Kidney (tissue), 14 donors: ENCODE data around the gene DDX21. TPM values are rescaled to one million over a fixed set of nuclear protein-coding genes. Genes with fewer than 3 reads are reported as not detected.
A peak's percentile ranks its signal among the peaks of the same experiment; 100 is the strongest.
"Not testable (repeated sequence)": the region's sequence is repeated elsewhere in the genome, so short reads cannot be mapped to it uniquely, and the experiment has no call there.

ENCODE experiments used
- DNase-seq, 5 donors: peaks; one replicate each; pipeline ENCODE4 v3.0.0-alpha.2; 2013 to 2020
- FAIRE-seq: peaks from 2 replicates; lab custom pipeline; 2012; peaks lifted over from hg19 to GRCh38; lab: Jason Lieb, UNC
- H3K27ac ChIP-seq, 2 donors: one replicate each; pipeline ENCODE4 v1.7.0; 2013; ENCODE audit warnings: low read depth in 2 of 2, low read length in 2 of 2, inconsistent platforms in 1 of 2
- H3K27me3 ChIP-seq: one replicate; pipeline ENCODE4 v1.7.1; 2013; ENCODE audit warnings: low read length, inconsistent platforms; ENCODE audit not compliant: control insufficient read depth, insufficient read depth
- H3K36me3 ChIP-seq, 3 donors: one replicate each; pipeline versions ENCODE4 v1.7.0 to v1.7.1; 2013; ENCODE audit warnings: low read length in 3 of 3, control low read depth in 1 of 3, inconsistent platforms in 1 of 3; ENCODE audit not compliant: insufficient read depth in 3 of 3, control insufficient read depth in 2 of 3
- H3K4me1 ChIP-seq, 3 donors: one replicate each; pipeline versions ENCODE4 v1.7.0 to v1.7.1; 2013; ENCODE audit warnings: low read length in 3 of 3, inconsistent platforms in 1 of 3, low read depth in 1 of 3; ENCODE audit not compliant: control insufficient read depth in 2 of 3, insufficient read depth in 2 of 3
- H3K4me3 ChIP-seq, 3 donors: one replicate each; pipeline versions ENCODE4 v1.7.0 to v1.8.1; 2013; ENCODE audit warnings: low read length in 3 of 3, control low read depth in 1 of 3, inconsistent platforms in 1 of 3
- H3K9ac ChIP-seq, 3 donors: one replicate each; pipeline versions ENCODE4 v1.7.0 to v1.7.1; 2013; ENCODE audit warnings: low read length in 3 of 3, control low read depth in 1 of 3, inconsistent platforms in 1 of 3
- H3K9me3 ChIP-seq, 3 donors: one replicate each; pipeline versions ENCODE4 v1.7.0 to v1.7.1; 2013; ENCODE audit warnings: low read length in 3 of 3, control low read depth in 1 of 3, inconsistent platforms in 1 of 3; ENCODE audit not compliant: control insufficient read depth in 2 of 3, insufficient read depth in 1 of 3
- CTCF ChIP-seq: IDR thresholded peaks from 3 replicates; pipeline ENCODE4 v1.5.1; 2012; ENCODE audit warnings: mild to moderate bottlenecking, moderate library complexity, borderline replicate concordance; ENCODE audit not compliant: insufficient read depth; ENCODE audit errors: extremely low read depth
- intact Hi-C: fragments of 100-400 bp; cut with DNase I; formaldehyde crosslinking; loops from one replicate; pipeline ENCODE4 v1.11.1; 2022
- polyA plus RNA-seq: library from polyadenylated mRNA; stranded (reverse); fragments of 350-450 nt; fragmentation: Illumina TruSeq; extraction: RNeasy Lipid Tissue Mini Kit (QIAGEN cat#74804); gene quantifications from one replicate; pipeline ENCODE4 v1.2.3, GENCODE V29; 2014; ENCODE audit warnings: low read depth, low replicate concordance; ENCODE audit not compliant: insufficient read depth
- total RNA-seq: library from RNA; stranded (reverse); fragmentation: NEBNext Ultra II Directional; extraction: Animal tissue kit (Norgen Biotek cat#: 25700); gene quantifications from one replicate; pipeline ENCODE4 v1.2.1, GENCODE V29; 2021
- donor health status: control.
- donor health status: control.
- donor health status: control.
- donor health status: control.
- donor health status: control.
- donor health status: DM: yes; HTN: yes; CAD: no.
- donor health status: Normal renal cell carcinoma (clear cell type).

Gene DDX21
- total and polyA plus RNA-seq, 2 donors from 2014 or later, result 8.9 to 49.4 TPM

DNA sequence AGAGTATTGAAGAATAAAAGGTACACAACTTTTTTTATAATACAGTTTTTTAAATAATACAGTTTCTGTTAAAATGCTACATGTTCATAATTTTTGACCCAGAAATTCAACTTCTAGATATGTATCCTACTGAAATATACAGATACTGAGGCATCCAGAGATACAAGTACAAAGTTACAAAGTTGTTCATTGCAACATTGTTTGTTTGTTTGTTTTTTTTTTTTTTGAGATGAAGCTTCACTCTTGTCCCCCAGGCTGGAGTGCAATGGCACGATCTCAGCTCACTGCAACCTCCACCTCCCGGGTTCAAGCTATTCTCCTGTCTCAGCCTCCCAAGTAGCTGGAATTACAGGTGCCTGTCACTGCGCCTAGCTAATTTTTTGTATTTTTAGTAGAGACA, 23.1 kb upstream of the DDX21 start:
- FAIRE-seq, H3K4me1 ChIP-seq, DNase-seq, H3K9me3 ChIP-seq, H3K27me3 ChIP-seq, intact Hi-C loops, H3K27ac ChIP-seq, H3K4me3 ChIP-seq, H3K9ac ChIP-seq: not testable (repeated sequence)
- peaks cover 3 to 12% (median 12%) of the 10 kb centered on the region in 3 donors for H3K36me3 ChIP-seq

- peaks cover 3 to 12% (median 12%) of the 10 kb centered on the region in 3 donors for H3K36me3 ChIP-seq
- FAIRE-seq (no peak), DNase-seq (no peak)
- no peaks in the 10 kb centered on the region for H3K9me3 ChIP-seq
- H3K27me3 ChIP-seq, result no peaks in the 10 kb centered on the region
- no peak overlapping the region for H3K27ac ChIP-seq
- no peak for TF ChIP-seq CTCF
- H3K4me1 ChIP-seq, result no peaks in the 10 kb centered on the region
- no peak overlapping the region for H3K4me3 ChIP-seq
- intact Hi-C loops, result no loop called here
- no peak overlapping the region for H3K9ac ChIP-seq
These were observed 21.0 kb upstream of the DDX21 start for GRCh38 chr10:68934994-68935393.

GRCh38 chr10:68938117-68938516, 17.9 kb upstream of the DDX21 start:
- Histone ChIP-seq H3K4me3 (no peak overlapping the region), H3K4me1 (no peaks in the 10 kb centered on the region), H3K27me3 (no peaks in the 10 kb centered on the region), H3K27ac (no peak overlapping the region), H3K36me3 (peaks cover 0 to 6% (median 4%) of the 10 kb centered on the region in 3 donors), H3K9me3 (no peaks in the 10 kb centered on the region), H3K9ac (no peak overlapping the region)
- FAIRE-seq (no peak), DNase-seq (peak in 3 of 5 donors; percentile 29 to 58 (median 46))
- TF ChIP-seq CTCF, result no peak
- intact Hi-C loops, result no loop called here

DNA sequence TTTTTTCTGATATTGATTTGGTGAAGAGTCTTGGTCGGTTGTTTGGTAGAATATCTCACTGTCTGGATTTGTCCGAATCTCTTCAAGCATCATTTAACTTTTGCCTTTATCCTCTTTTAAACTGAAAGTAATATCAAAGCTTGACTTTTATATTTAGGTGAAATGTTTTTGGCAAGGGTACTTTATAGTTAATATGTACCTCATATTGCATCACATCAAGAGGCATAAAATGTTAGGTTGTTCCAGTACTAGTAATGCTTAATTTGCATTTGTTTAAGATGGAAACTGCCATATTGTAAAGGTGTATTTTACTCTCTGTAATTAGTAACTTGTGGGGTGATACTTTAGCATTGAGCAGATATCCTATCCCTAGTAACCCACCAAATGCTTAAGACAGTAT, 17.1 kb upstream of the DDX21 start:
- no peaks in the 10 kb centered on the region for H3K4me1 ChIP-seq
- no peaks in the 10 kb centered on the region for H3K9me3 ChIP-seq
- no peak overlapping the region for H3K9ac ChIP-seq
- no peak overlapping the region for H3K27ac ChIP-seq
- no peak for FAIRE-seq
- H3K27me3 ChIP-seq, result no peaks in the 10 kb centered on the region
- TF ChIP-seq CTCF, result no peak
- no peak for DNase-seq
- H3K36me3 ChIP-seq, result peaks cover 0 to 8% (median 4%) of the 10 kb centered on the region in 3 donors
- no peak overlapping the region for H3K4me3 ChIP-seq
- intact Hi-C loops, result no loop called here

GRCh38 chr10:68940917-68941316, 15.1 kb upstream of the DDX21 start:
- H3K9me3 ChIP-seq, H3K4me3 ChIP-seq, H3K9ac ChIP-seq, H3K27me3 ChIP-seq, H3K27ac ChIP-seq, FAIRE-seq, intact Hi-C loops, H3K36me3 ChIP-seq, H3K4me1 ChIP-seq: not testable (repeated sequence)
- peak in 1 of 5 donors; percentile 6 for DNase-seq
